ENCODE data around the gene RFX1. TPM values are rescaled to one million over a fixed set of nuclear protein-coding genes. Genes with fewer than 3 reads are reported as not detected.

Gene RFX1
- total and polyA plus RNA-seq, 9 of the 15 experiments (the other 6 are each of a cell fraction or from before 2014, with no cell fraction given): 0.14 to 19.3 (median 1.2) TPM

DNA sequence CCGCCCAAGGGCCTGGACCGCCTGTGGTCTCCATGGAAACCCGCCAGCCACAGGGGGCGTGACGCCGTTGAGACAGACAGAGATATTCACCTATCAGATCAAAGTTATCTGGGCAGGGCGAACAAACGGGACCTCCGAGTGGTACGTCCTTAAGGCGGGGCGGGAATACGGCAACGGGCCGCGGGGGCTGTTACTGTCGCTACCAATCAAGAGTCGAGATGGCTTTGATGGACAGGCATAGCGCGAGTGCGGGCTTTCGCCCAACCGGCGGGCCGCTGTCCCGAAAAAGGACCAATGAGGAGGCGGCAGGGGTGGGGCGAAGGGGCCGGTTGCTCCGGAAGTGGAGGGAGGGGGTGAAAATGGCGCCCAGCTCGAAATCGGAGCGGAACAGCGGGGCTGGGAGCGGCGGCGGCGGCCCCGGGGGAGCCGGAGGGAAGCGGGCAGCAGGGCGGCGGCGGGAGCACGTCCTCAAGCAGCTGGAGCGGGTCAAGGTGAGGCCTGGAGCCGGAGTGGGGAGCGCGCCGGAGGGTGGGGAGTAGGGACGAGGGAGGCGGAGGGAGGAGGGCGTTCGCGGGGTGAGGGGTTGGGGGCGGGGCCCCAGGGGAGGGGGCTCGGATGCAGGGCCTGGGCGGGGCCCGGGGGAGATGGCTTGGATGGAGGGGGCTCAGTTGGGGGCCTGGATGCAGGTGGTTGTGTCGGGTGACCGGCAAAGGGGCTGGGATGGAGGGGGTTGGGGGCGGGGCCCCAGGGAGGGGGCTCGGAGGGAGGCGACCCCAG lies 53.8 kb downstream of the RFX1 start, which contains the start of gene DCAF15:
TSS of gene DCAF15 (plus strand) at position 356 of the 777 bp plus-strand sequence. CDS start at position 360, 4 bp downstream.
- BruUV-seq (replicated peaks): no TSS peak
- CTCF ChIA-PET (ENCODE audit: low intra/inter-chr PET ratio): no interaction called here
- peak; percentile 100 for FAIRE-seq
- TF ChIP-seq TOE1 (IDR thresholded peaks at IDR 0.05; ENCODE audit: borderline replicate concordance): no peak
- no peak for TF ChIP-seq TOE1 (CRISPR knock-in tag; IDR thresholded peaks at IDR 0.05; ENCODE audit: borderline replicate concordance, low read depth)
- peak; percentile 92 for TF ChIP-seq SUPT5H (IDR thresholded peaks at IDR 0.05)
- TF ChIP-seq ZNF699 (CRISPR knock-in tag; IDR thresholded peaks at IDR 0.05; ENCODE audit: insufficient replicate concordance): no peak
- peak; percentile 58; the same call in 1 of the 2 replicates for TF ChIP-seq ATF1 (CRISPR knock-in tag; IDR thresholded peaks at IDR 0.05)
- TF ChIP-seq ATF1 (tag; IDR thresholded peaks at IDR 0.05): peak; percentile 95
- TF ChIP-seq MYBL2 (IDR thresholded peaks at IDR 0.05; ENCODE audit: low read depth): peak; percentile 70; the same call in 1 of the 2 replicates
- TF ChIP-seq MYBL2 (CRISPR knock-in tag; IDR thresholded peaks at IDR 0.05; ENCODE audit: borderline replicate concordance): no peak
- TF ChIP-seq, protein P1, sequence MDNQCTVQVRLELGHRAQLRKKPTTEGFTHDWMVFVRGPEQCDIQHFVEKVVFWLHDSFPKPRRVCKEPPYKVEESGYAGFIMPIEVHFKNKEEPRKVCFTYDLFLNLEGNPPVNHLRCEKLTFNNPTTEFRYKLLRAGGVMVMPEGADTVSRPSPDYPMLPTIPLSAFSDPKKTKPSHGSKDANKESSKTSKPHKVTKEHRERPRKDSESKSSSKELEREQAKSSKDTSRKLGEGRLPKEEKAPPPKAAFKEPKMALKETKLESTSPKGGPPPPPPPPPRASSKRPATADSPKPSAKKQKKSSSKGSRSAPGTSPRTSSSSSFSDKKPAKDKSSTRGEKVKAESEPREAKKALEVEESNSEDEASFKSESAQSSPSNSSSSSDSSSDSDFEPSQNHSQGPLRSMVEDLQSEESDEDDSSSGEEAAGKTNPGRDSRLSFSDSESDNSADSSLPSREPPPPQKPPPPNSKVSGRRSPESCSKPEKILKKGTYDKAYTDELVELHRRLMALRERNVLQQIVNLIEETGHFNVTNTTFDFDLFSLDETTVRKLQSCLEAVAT (IDR thresholded peaks at IDR 0.05): peak in 1 of 2 experiments; percentile 96; a peak in 2 of 4 replicates
- peak; percentile 97 for TF ChIP-seq TAF1 (IDR thresholded peaks at IDR 0.05; ENCODE audit: control insufficient read depth, extremely low read depth, insufficient read depth, low read length, severe bottlenecking)
- TF ChIP-seq CXXC5 (CRISPR knock-in tag; IDR thresholded peaks at IDR 0.05): peak; percentile 100
- TF ChIP-seq ZNF75A (CRISPR knock-in tag; IDR thresholded peaks at IDR 0.05): no peak
- TF ChIP-seq, protein P2, sequence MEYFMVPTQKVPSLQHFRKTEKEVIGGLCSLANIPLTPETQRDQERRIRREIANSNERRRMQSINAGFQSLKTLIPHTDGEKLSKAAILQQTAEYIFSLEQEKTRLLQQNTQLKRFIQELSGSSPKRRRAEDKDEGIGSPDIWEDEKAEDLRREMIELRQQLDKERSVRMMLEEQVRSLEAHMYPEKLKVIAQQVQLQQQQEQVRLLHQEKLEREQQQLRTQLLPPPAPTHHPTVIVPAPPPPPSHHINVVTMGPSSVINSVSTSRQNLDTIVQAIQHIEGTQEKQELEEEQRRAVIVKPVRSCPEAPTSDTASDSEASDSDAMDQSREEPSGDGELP (CRISPR knock-in tag; IDR thresholded peaks at IDR 0.05; ENCODE audit: borderline replicate concordance): peak; percentile 73; the same call in 1 of the 2 replicates
- peak; percentile 95 for TF ChIP-seq TAF9B (IDR thresholded peaks at IDR 0.05; ENCODE audit: partially characterized antibody)
- TF ChIP-seq, protein P3, sequence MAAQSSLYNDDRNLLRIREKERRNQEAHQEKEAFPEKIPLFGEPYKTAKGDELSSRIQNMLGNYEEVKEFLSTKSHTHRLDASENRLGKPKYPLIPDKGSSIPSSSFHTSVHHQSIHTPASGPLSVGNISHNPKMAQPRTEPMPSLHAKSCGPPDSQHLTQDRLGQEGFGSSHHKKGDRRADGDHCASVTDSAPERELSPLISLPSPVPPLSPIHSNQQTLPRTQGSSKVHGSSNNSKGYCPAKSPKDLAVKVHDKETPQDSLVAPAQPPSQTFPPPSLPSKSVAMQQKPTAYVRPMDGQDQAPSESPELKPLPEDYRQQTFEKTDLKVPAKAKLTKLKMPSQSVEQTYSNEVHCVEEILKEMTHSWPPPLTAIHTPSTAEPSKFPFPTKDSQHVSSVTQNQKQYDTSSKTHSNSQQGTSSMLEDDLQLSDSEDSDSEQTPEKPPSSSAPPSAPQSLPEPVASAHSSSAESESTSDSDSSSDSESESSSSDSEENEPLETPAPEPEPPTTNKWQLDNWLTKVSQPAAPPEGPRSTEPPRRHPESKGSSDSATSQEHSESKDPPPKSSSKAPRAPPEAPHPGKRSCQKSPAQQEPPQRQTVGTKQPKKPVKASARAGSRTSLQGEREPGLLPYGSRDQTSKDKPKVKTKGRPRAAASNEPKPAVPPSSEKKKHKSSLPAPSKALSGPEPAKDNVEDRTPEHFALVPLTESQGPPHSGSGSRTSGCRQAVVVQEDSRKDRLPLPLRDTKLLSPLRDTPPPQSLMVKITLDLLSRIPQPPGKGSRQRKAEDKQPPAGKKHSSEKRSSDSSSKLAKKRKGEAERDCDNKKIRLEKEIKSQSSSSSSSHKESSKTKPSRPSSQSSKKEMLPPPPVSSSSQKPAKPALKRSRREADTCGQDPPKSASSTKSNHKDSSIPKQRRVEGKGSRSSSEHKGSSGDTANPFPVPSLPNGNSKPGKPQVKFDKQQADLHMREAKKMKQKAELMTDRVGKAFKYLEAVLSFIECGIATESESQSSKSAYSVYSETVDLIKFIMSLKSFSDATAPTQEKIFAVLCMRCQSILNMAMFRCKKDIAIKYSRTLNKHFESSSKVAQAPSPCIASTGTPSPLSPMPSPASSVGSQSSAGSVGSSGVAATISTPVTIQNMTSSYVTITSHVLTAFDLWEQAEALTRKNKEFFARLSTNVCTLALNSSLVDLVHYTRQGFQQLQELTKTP (IDR thresholded peaks at IDR 0.05; ENCODE audit: low read depth in 1 of 2, partially characterized antibody in 2 of 2): no peak

More for the DNA sequence above, 53.8 kb downstream of the RFX1 start, which contains the start of gene DCAF15:
- no peaks in the 10 kb centered on the region for H3K9me3 ChIP-seq (replicated peaks; ENCODE audit: control insufficient read depth, insufficient read depth, low read depth, low read length)
- intact Hi-C loops (cut with micrococcal nuclease): loop anchor here (2.0 to 10.0 kb wide), 2 partner anchors 52 to 82 kb away; partner anchors contain the start of gene IL27RA
- H3K79me2 ChIP-seq (ENCODE audit: control insufficient read depth, insufficient read depth, low read length): peaks cover 23% of the 10 kb centered on the region
- H4K20me1 ChIP-seq (replicated peaks; ENCODE audit: control insufficient read depth, insufficient read depth, low read length): peaks cover 4% of the 10 kb centered on the region; the same call in 1 of the 2 replicates
- H3K9ac ChIP-seq (ENCODE audit: insufficient read depth in 1 of 2, low read depth in 2 of 2, low read length in 2 of 2): peak within 1 kb of the TSS; percentile 78 to 89
- H3K9me1 ChIP-seq (ENCODE audit: control insufficient read depth, insufficient read depth, low read length): no peaks in the 10 kb centered on the region
- peaks cover 38% of the 10 kb centered on the region for H3K36me3 ChIP-seq (ENCODE audit: control insufficient read depth, insufficient read depth, low read length)
- peak within 1 kb of the TSS; percentile 98 for H3K4me3 ChIP-seq
- DNase-seq (ENCODE audit: extremely low read depth in 1 of 4, low spot score in 3 of 4): peak; percentile 99 to 100 (median 100)
- POLR2A ChIA-PET: interaction anchor here (0.6 to 3.7 kb wide), 10 partner anchors 11 to 177 kb away, joined by 3 to 12 read pairs (median 3); partner anchors contain the start of gene RFX1
- ATAC-seq: peak; percentile 99
- peak within 1 kb of the TSS; percentile 89 for H3K27ac ChIP-seq (ENCODE audit: extremely low read depth, low read depth, low read length)
- H2AFZ ChIP-seq (ENCODE audit: low read depth, low read length): peak within 1 kb of the TSS; percentile 77
- in situ Hi-C loops (cut with MboI): no loop called here
- H3K27me3 ChIP-seq (ENCODE audit: control insufficient read depth in 2 of 2, insufficient read depth in 2 of 2, low read length in 2 of 2): no peaks in the 10 kb centered on the region
- peaks cover 7 to 41% of the 10 kb centered on the region in 2 experiments; a peak in 4 of 5 replicates for H3K4me1 ChIP-seq (replicated peaks in 1 of 2; ENCODE audit: control insufficient read depth in 2 of 2, insufficient read depth in 2 of 2, low read length in 2 of 2)
- peak within 1 kb of the TSS; percentile 94 for H3K4me2 ChIP-seq (ENCODE audit: insufficient read depth, low read length)
- under 1% methylated on average over 41 of the region's 65 CpGs for WGBS (ENCODE audit: insufficient coverage, low coverage, missing lambda C conversion rate)
